HepG2 (cell line): ENCODE data around the gene E2F3. TPM values are rescaled to one million over a fixed set of nuclear protein-coding genes. Genes with fewer than 3 reads are reported as not detected.

Source experiments
- AKNA ChIP-seq: sonication (generic); formaldehyde crosslinking; IDR thresholded peaks from 2 replicates; pipeline ENCODE4 v1.4.0; 2020; ENCODE audit warnings: missing genetic modification reagents, borderline replicate concordance
- CEBPG ChIP-seq: IDR thresholded peaks from 2 replicates; pipeline ENCODE4 v1.6.1; 2016
- CEBPZ ChIP-seq: IDR thresholded peaks from 2 replicates; pipeline ENCODE4 v1.6.1; 2012; ENCODE audit warnings: low read length, improper control_type of control experiment
- ELF3 ChIP-seq: IDR thresholded peaks from 2 replicates; pipeline ENCODE4 v1.6.1; 2016; ENCODE audit warnings: missing genetic modification reagents, missing compliant biosample characterization
- HOMEZ ChIP-seq: IDR thresholded peaks from 2 replicates; pipeline ENCODE4 v1.6.1; 2016; ENCODE audit warnings: low read depth
- JUNB ChIP-seq: sonication (generic); formaldehyde crosslinking; IDR thresholded peaks from 2 replicates; pipeline ENCODE4 v1.8.0; 2022; ENCODE audit warnings: missing genetic modification reagents, mild to moderate bottlenecking, borderline replicate concordance
- NFE2 ChIP-seq: sonication (generic); formaldehyde crosslinking; IDR thresholded peaks from 2 replicates; pipeline ENCODE4 v1.4.0; 2020; ENCODE audit warnings: missing genetic modification reagents
- PLRG1 ChIP-seq: fragments of 450-650 bp; conservative IDR thresholded peaks from 2 replicates; pipeline ENCODE4 v1.6.1; 2016
- RARG ChIP-seq: sonication (generic); formaldehyde crosslinking; IDR thresholded peaks from 2 replicates; pipeline ENCODE4 v1.4.0; 2020; ENCODE audit warnings: low read depth, mild to moderate bottlenecking, missing genetic modification reagents
- TEAD3 ChIP-seq: optimal IDR thresholded peaks from 2 replicates; pipeline ENCODE3; 2016; ENCODE audit warnings: borderline replicate concordance
- THAP8 ChIP-seq: sonication (generic); formaldehyde crosslinking; IDR thresholded peaks from 2 replicates; pipeline ENCODE4 v1.5.1; 2020; ENCODE audit warnings: missing genetic modification reagents, mild to moderate bottlenecking, borderline replicate concordance
- ZFY ChIP-seq: sonication (generic); formaldehyde crosslinking; IDR thresholded peaks from 2 replicates; pipeline ENCODE4 v1.4.0; 2020; ENCODE audit warnings: missing genetic modification reagents
- ZNF207 ChIP-seq: fragments of 450-650 bp; IDR thresholded peaks from 2 replicates; pipeline ENCODE4 v1.6.1; 2016; ENCODE audit warnings: antibody characterized with exemption, borderline replicate concordance
- ZNF253 ChIP-seq: sonication (generic); formaldehyde crosslinking; IDR thresholded peaks from 2 replicates; pipeline ENCODE4 v1.8.0; 2022; ENCODE audit warnings: mild to moderate bottlenecking, missing genetic modification reagents, borderline replicate concordance
- ZNF326 ChIP-seq: sonication (generic); formaldehyde crosslinking; IDR thresholded peaks from 2 replicates; pipeline ENCODE4 v1.4.0; 2020; ENCODE audit warnings: missing genetic modification reagents, borderline replicate concordance
- ZNF350 ChIP-seq: sonication (generic); formaldehyde crosslinking; IDR thresholded peaks from 2 replicates; pipeline ENCODE4 v1.4.0; 2020; ENCODE audit warnings: mild to moderate bottlenecking, low read depth, missing genetic modification reagents, borderline replicate concordance
- ZNF691 ChIP-seq: sonication (generic); formaldehyde crosslinking; IDR thresholded peaks from 2 replicates; pipeline ENCODE4 v1.4.0; 2020; ENCODE audit warnings: missing genetic modification reagents, low read depth, mild to moderate bottlenecking, borderline replicate concordance
- polyA plus RNA-seq, 8 experiments: library from polyadenylated mRNA; depleted of rRNA in 3 of 8; stranded (reverse) in 7 of 8; unstranded in 1 of 8; fragments of >200 nt; fragmentation: Illumina TruSeq in 4 of 8; extraction: Trizol in 4 of 8; gene quantifications; 2 replicates each; pipeline versions ENCODE4 v1.2.1 to v1.2.3, GENCODE V29; 2011 to 2016; ENCODE audit warnings: low read depth in 4 of 8, missing spikeins in 1 of 8, mixed read lengths in 1 of 8; ENCODE audit not compliant: insufficient read depth in 1 of 8
- total RNA-seq, 5 experiments: library from RNA; depleted of rRNA; stranded (reverse); fragments of >200 nt; fragmentation: Illumina TruSeq; extraction: Trizol; gene quantifications; 2 replicates each; pipeline ENCODE4 v1.2.3, GENCODE V29; 2016; ENCODE audit warnings: low read depth in 1 of 5

E2F3 gene
- total and polyA plus RNA-seq, 2 of the 13 experiments (the other 11 are each of a cell fraction or from before 2014, with no cell fraction given): 8.5 to 12.7 TPM

GRCh38 chr6:20401205-20402091 is at the start of gene E2F3 (continued):
- TF ChIP-seq ZNF326 (CRISPR knock-in tag) (no peak), ELF3 (CRISPR knock-in tag) (peak; percentile 96), JUNB (CRISPR knock-in tag) (peak; percentile 61; the same call in 1 of the 2 replicates), HOMEZ (CRISPR knock-in tag) (peak; percentile 28), ZNF350 (peak; percentile 72; the same call in 1 of the 2 replicates), CEBPZ (no peak), NFE2 (CRISPR knock-in tag) (no peak), CEBPG (CRISPR knock-in tag) (peak; percentile 38; the same call in 1 of the 2 replicates), TEAD3 (CRISPR knock-in tag) (peak; percentile 35), AKNA (CRISPR knock-in tag) (peak; percentile 98), ZNF253 (CRISPR knock-in tag) (no peak), PLRG1 (no peak), THAP8 (CRISPR knock-in tag) (peak; percentile 83; the same call in 1 of the 2 replicates), ZFY (CRISPR knock-in tag) (peak; percentile 67), ZNF207 (no peak), RARG (CRISPR knock-in tag) (no peak), ZNF691 (CRISPR knock-in tag) (no peak; the same call in 1 of the 2 replicates)
